HUDEP-2 (cell line): Measurements from ENCODE around the gene OBSCN.

ENCODE experiments used
- DNase-seq, 76 experiments: peaks; one replicate each; lab custom pipeline; 2025; ENCODE audit not compliant: unreplicated experiment in 76 of 76; lab: John Stamatoyannopoulos, UW

OBSCN gene

DNA sequence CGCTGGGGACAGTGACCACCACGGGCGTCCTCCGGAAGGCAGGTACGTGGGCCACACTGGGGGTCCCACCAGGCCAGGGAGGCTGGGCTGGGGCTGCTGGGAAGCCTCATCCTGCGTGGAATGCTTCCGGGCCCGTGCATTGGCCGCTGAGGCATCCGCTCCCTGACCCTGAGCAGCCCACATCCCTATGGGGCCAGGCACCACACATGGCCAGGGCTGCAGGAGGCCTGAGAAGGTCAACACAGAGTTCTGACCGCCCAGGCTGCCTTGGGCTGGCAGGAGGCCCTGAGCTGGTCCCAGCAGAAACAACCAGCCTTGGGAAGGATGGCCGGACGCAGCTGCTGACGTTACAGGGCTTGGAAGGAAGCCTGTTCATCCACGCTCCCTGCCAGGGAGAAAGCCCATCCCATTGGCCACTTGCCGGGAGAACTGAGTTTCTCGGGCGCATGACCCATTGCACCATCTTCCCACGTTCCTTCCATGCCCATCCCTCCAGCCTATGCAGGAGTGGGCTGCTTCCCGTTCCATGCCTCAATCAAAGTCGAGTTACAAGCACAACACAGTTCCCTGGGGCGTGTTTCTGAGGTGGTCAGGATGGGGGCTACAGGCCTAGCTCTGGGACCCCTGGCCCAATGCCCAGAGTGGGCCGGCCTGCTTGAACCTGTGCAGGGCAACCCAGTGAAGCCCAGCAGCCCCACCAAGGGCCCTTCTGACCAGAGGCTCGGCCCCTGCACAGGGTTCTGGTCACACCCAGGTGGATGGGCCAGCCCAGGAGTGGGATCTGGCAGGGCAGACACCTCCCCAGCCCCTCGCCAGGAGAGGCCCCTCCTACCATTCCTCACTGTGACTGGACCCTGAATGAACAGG is 167.1 kb downstream of the OBSCN start:
- no peak for DNase-seq

DNA sequence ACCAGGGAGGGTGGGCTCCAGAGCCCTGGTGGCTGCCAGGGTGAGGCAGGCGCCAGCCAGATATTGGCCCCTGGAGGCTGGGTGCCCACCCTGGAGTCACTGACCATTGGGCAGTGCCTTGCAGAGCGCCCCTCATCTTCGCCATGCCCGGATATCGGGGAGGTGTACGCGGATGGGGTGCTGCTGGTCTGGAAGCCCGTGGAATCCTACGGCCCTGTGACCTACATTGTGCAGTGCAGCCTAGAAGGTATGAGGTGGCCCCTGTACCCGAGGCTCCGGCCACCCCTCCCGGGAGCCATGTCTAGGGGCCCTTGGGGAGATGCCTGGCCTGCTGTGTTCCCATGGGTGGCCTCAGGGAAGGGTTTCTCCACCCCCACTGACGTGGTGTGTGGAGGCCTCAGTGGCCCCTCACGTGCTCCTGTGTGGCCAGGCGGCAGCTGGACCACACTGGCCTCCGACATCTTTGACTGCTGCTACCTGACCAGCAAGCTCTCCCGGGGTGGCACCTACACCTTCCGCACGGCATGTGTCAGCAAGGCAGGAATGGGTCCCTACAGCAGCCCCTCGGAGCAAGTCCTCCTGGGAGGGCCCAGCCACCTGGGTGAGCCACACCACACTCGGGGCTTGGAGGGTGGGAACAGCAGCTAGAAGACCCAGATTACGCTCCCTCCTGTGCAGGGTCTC is 167.9 kb downstream of the OBSCN start:
- no peak for DNase-seq

DNA sequence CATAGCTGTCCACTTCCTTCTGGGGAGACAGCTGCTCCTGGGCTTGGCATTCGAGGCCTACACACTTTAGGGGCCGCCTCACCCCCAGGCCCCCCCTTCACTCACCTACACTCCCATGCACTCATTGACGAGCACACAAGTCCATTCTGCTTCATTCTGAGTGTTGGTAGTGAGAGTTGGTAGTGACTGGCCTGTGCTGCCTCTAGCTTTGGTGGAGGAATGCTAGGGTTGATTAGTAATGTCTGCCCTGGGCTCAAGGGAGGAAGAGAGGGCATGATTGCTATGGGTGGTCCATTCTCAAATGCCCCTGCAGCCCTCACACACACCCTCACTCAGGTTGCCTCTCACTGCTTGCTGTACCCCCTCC is 168.4 kb downstream of the OBSCN start:
- DNase-seq: peak in 1 of 76 experiments; percentile 8

DNA sequence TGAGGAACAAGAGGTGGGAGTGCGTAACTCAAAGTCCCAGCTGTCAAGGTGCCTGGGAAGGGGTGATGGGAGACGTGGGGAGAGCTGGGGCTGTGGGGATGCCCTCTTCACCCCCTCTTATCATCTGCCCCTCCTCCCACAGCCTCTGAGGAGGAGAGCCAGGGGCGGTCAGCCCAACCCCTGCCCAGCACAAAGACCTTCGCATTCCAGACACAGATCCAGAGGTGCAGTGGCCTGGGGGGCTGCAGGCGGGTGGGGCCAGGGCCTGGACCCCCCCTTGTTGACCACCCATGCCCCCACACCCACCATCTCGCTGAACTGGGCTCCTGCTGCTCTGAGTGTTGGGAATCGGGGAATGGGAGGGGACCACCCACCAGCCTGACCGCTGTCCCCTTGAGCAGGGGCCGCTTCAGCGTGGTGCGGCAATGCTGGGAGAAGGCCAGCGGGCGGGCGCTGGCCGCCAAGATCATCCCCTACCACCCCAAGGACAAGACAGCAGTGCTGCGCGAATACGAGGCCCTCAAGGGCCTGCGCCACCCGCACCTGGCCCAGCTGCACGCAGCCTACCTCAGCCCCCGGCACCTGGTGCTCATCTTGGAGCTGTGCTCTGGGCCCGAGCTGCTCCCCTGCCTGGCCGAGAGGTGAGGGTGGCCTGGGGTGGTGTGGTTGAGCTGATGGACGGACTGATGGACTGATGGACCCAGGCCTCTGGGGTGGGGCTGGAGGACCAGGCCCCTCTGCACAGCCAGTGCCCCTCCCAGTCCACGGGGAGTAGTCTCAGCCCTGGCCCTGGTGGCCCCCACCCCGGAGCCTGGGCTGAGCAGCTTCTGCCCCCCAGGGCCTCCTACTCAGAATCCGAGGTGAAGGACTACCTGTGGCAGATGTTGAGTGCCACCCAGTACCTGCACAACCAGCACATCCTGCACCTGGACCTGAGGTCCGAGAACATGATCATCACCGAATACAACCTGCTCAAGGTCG is 169.1 kb downstream of the OBSCN start:
- DNase-seq: no peak

DNA sequence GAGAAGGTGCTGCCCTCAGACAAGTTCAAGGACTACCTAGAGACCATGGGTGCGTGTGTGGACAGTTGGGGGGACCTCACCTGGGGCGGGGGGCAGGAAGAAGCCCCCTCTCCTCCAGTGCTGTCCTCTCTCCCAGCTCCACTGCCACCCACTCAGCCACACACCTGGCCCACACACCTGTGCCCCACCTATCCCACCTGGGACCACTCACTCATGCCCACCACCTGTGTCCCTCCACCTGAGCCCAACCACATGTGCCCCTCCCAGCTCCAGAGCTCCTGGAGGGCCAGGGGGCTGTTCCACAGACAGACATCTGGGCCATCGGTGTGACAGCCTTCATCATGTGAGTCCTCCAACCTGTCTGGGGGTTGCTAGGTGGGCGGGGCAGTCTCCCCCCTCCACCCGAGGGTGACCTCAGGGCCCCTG is 169.8 kb downstream of the OBSCN start:
- no peak for DNase-seq

DNA sequence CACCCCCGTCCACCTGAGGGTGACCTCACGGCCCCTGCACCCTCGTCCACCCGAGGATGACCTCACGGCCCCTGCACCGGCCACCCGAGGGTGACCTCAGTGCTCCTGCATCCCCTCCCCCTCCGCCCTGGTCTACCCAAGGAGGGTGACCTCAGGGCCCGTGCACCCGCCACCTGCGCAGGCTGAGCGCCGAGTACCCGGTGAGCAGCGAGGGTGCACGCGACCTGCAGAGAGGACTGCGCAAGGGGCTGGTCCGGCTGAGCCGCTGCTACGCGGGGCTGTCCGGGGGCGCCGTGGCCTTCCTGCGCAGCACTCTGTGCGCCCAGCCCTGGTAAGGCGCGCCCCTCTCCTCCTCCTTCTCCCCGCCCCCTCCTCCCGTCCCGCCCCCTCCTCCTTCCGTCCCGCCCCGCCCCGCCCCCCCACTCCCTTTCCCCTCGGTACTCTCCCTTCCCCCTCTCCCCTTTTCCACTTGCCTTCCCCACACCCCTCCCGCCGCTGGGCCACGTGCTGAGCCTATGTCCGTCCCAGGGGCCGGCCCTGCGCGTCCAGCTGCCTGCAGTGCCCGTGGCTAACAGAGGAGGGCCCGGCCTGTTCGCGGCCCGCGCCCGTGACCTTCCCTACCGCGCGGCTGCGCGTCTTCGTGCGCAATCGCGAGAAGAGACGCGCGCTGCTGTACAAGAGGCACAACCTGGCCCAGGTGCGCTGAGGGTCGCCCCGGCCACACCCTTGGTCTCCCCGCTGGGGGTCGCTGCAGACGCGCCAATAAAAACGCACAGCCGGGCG is 170.4 kb downstream of the OBSCN start:
- DNase-seq: peak in 26 of 76 experiments; percentile 6 to 51 (median 21)

DNA sequence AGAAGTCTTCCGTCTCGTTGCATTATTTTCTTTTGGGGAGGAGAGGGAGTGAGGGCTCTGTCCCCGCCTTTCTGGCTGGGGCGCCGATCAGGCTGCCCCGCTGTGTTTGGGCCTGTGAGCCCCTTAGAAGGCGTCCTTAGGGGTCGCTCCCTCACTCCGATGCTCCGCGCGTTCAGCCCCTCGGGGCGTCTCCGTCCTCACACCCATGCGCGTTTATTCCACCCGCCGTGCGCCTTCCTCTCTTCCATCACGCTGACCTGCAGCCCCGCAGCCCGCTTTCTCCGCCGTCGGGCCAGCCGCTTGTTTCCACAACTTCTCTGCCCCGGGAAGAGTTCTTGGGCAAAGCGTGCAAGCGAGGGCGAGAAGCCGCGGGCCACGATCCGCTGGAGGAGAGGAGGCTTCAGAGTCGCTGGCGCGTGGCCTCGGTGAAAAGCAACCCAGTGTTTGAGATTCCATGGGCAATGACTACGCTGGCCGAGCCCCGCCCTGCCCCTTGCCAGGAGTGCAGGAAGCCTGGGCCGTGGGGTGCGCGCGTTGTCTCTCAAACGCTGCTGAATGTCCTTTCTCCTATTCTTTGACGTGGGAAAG is 171.1 kb downstream of the OBSCN start:
- no peak for DNase-seq

DNA sequence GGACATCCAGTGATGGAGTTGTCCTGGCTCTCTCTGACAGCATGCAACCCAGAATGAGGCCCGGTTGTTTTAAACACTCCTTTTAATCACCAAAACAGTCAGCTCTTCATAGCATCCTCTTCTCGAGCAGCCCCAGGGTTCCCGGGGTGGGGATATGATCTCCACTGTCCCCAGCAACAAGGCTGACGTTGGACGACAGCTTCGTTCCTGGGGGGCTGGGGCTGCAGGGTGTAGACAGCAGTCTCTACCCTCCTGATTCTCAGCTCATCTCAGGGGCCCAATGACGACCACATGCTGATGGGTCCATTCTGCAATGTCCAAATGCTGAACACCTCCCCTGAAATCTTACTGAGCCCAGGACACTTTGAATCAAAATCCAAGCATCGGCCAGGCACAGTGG is 171.8 kb downstream of the OBSCN start:
- DNase-seq: no peak

DNA sequence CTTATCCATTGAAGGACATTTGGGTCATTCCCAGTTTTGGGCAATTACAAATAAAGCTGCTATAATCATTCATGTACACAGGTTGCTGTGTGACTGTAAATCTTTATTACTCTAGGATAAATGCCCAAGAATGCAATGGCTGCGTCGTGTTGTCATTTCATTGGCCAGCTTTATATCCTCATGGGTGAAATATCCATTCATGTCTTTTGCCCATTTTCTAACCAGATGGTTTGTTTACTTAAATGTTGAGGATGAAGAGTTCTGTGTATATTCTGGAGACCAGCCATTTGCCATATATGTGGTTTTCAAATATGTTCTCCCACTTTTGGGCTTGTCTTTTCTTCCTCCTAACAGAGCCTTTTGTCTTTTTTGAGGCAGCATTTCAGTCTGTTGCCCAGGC is 173.5 kb downstream of the OBSCN start:
- no peak for DNase-seq

DNA sequence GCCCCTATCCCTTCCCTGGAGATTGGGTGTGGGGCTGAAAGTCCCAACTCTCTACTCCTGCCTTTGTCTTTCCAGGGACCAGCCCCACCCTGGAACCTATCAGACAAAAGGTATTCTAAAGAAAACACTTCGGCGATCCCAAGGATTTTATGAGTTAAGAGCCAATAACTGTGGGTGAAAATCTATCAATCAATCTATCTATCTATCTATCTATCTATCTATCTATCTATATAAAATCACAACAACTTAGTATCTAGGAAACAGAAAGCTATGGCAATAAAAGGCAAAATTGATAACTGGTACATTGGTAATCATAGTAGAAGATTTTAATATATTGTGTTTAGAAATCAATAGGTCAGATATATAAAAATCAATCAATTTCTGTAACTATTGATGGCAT is 175.9 kb downstream of the OBSCN start:
- no peak for DNase-seq

DNA sequence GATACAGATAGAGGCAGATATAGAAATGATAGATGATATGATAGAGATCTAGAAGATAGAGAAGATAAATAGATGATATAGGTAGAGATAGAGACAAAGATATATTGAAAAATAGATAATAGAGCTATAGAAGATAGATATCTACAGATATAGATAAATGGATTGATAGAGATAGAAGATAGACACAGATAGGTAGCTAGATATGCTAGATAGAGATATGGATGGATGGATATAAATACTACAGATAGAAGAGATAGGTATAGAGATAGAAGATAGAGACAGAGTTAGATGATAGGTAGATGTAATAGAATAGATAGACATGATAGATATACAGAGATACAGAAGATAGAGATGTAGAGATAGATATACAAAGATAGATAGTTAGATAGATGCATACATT is 177.4 kb downstream of the OBSCN start:
- no peak for DNase-seq

DNA sequence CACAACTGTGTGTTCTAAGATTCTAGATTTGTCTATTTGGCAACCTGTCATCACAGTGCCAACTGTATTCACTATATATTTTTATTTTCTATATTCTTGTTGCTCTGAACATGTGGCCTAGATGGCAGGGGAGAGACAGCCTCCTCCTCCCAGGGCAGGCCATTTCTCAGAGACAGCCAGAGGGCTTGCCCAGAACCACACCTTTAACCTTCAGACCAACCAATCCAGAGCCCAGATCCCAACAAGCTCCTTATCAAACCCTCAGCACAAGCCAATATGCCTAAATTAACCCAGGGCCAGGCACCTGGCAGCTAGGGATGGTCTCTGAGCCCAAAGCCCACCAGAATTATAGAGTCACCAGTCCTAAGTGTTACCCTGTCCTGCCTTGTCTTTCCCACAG is 179.5 kb downstream of the OBSCN start:
- peak in 1 of 76 experiments; percentile 15 for DNase-seq

DNA sequence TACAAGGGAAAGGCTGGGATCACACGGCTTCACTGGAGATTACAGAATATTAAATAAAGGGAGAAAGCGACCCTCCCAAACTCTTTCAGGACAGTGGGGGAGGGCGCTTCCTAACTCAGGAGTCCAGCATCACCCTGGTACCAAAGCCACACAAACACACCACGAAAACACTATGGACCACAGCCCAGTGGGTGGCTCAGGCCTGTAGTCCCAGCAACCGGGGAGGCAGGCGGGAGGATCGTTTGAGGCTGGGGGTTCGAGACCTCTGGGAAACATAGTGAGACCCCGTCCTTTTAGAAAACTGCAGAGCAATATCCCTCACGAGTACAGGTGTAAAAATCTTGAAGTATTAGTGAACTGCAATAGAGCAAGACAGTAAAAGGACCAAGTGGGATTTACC is 182.8 kb downstream of the OBSCN start:
- no peak for DNase-seq

DNA sequence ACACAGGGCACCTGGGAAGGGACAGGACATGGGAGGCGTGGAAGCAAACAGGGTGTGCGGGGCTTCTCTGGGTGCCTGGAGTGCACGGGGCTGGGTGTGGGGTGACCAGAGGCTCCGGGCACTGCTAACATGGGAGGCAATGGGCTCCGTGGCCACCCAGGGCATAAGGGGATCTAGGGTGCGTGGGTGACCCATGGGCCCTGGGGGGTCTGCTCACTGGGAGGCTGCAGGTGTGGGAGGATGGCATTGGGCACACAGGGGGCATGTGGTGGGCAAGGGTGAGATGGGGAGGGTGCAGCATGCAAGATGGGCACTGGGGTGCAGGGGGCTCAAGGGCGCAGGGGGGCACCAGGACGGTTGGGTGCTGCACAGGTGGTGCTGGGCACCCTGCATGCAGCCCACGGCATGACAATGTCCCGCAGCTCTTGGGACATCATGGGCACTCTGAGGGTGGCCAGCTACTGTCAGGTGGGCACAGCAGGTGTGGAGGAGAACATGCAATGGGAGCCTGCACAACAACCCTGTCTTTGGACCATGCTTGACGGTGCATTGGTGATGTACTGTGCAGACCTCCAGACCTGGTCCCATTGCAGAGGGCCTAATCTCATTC is 183.7 kb downstream of the OBSCN start:
- no peak for DNase-seq

DNA sequence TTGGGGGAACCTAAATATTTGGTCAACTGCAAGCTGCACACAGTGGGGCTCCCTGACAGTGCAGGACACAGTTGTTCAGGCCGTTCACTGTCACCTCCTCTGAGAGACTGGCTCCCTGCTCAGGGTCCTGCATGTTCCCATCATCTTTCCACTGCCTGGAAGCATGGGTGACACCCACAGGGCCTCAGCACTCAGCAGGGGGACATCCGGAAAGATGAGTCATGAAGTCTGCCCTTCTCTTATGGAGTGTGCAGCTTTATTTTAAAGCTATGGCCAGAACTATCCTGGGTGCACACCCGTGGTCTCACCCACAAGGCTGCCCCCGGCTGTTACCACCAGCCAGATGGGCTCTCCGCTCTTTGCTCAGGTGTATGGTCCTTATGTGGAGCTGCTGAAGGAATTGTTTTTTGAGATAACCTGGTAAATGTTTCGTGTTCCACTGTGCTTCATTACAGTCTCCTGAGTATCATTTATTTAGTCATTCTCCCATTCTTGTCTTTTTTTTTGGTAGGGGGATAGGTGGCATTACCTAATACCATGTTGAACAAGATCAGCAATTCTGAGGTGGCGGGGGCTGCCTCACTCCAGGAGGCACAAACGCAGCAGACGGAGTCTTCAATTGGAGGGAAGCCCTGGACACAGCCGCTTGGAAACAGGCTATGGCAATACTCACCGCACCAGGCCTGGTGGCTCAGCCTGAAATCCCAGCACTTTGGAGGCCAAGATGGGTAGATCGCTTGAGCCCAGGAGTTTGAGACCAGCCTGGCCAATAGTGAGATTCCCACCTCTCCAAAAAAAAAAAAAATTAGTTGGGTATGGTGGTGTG is 184.5 kb downstream of the OBSCN start:
- no peak for DNase-seq

DNA sequence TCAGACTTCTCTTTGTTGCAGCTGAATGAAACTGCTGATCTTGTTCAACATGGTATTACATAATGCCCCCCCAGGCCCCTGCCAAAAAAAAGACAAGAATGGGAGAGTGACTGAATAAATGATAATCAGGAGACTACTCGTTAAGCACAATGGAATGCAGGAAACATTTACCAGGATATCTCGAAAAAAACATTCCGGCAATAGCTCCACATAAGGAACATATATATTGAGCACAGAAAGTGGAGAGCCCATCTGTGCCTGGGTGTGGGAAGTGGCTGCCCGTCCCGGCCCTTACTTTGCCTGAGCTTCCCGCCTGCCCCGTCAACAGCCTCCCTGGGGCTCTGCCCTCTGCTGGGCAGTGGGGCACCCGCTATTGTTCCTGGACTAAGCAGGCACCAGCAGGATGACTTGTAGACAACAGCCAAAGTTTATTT is 185.4 kb downstream of the OBSCN start:
- peak in 22 of 76 experiments; percentile 6 to 49 (median 16) for DNase-seq

DNA sequence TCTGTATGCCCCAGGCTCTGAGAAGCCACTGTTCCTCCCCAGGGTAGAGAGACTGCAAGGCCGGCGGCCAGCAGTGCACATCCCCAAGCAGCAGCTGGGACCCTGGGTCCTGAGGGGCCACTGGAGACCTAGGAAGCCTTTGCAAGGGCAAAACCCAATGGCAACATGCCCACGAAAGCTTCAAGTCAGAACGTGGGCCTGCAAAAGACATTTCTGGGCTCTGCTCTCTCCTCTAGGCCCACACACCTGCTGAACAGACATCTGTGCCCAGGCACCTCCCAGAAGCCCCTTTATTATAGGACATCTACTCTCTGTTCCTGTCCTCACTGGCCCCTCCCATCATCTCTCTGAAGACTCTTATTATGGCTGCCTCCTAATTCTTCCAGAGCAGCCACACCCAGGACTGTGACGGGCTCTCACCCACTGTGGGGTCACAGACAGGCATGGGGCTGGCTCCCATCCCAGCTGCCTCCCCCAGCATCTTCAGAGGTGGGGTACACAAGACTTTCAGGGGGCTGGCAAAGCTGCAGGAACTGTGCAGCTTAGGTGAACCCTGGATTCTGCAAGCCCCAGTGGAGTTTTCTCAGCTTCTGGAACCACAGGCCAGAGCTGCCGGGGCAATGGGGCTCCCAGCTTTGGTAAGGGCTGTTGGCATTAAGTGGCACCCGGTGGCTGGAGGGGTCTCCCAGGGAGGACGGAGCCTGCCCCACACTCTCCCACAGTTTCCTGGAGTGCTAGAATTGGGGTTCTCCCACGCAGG is 186.1 kb downstream of the OBSCN start:
- no peak for DNase-seq
